Sciatic nerve (tissue), 2 donors: ENCODE results near the gene B4GALT5. TPM values are rescaled to one million over a fixed set of nuclear protein-coding genes. Genes with fewer than 3 reads are reported as not detected.
A peak's percentile ranks its signal among the peaks of the same experiment; 100 is the strongest.

Experiments
- ATAC-seq: fragments of 200-7000 bp; cut with Tn5 transposase; one replicate; pipeline ENCODE4 v1.9.1; 2020; ENCODE audit warnings: mild to moderate bottlenecking, moderate library complexity
- DNase-seq: peaks from one replicate; pipeline ENCODE4 v3.0.0-alpha.2; 2020; ENCODE audit warnings: low spot score
- intact Hi-C: fragments of 100-400 bp; cut with DNase I; formaldehyde crosslinking; loops from one replicate; pipeline ENCODE4 v1.14.2; 2022
- total RNA-seq: library from RNA; stranded (reverse); fragmentation: NEBNext Ultra II Directional; extraction: Animal tissue kit (Norgen Biotek cat#: 25700); gene quantifications from one replicate; pipeline ENCODE4 v1.2.1, GENCODE V29; 2021
- donor health status: DM: no; HTN: no; CAD: no.
- donor health status: DM: no; HTN: no; CAD: no.

B4GALT5 gene
- total RNA-seq, 1 donor from 2014 or later: 36.0 TPM

- DNase-seq (no peak), ATAC-seq (no peak)
- intact Hi-C loops: no loop called here
These were observed 112.3 kb downstream of the B4GALT5 start for GRCh38 chr20:49601153-49601924.

DNA sequence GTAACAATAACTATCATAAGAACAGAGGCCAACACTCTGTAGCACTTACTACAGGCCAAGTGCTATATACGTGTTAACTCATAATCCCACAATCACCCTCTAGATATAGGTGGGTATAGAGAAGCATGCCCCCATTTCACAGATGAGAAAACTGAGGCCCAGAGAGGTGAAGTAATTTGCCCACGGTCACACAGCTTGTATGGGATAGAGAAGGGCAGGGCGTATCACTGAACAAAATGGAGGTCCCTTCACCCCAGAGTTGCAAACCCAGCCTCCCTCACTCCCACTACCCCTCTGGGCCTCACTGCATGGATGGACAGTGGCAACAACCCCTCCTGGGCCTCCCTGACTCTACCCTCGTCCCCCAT is 113.9 kb downstream of the B4GALT5 start:
- intact Hi-C loops: no loop called here
- DNase-seq: no peak
- no peak for ATAC-seq

DNA sequence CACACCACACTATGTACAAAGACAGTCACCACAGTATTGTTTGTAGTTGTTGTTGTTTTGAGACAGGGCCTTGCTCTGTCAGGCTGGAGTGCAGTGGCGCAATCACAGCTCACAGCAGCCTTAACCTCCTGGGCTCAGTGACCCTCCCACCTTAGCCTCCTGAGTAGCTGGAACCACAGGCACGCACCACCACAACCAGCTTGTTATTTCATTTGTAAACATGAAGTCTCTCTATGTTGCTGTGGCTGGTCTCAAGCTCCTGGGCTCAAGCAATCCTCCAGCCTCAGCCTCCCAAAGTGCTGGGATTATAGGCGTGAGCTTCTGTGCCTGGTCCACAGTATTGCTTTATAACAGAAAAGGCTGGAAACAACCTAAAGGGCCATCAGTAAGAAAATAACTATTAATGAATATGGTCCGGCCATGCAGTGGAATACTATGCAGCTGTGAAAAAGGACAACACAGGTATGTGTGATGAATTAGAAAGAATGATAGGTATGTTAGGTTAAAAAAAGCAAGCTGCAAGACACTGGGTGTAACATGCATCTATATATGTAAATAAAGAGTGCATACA is 115.8 kb downstream of the B4GALT5 start:
- DNase-seq (no peak), ATAC-seq (no peak)
- intact Hi-C loops: no loop called here

GRCh38 chr20:49595811-49596561 is 117.7 kb downstream of the B4GALT5 start:
- ATAC-seq (peak; percentile 65), DNase-seq (no peak)

DNA sequence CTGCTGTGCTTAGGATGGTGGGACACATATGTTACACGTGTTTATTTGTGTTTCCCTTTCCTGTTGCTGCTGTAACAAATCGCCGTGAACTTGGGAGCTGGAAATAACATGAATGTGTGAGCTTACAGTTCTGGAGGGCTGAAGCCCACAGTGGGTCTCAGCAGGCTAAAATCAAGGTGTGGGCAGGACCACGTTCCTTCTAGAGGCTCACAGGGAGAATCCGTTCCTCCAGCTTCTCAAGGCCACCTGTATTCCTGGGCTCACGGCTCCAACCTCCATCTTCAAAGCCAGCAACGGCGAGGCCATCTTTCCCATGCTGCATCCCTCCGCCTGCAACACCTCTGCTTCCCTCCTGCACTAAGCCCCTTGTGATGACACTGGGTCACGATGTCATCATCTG is 118.3 kb downstream of the B4GALT5 start:
- DNase-seq (no peak), ATAC-seq (no peak)
- intact Hi-C loops: no loop called here

More at GRCh38 chr20:49595811-49596561, 117.7 kb downstream of the B4GALT5 start:
- intact Hi-C loops: no loop called here

- ATAC-seq (no peak), DNase-seq (no peak)
- intact Hi-C loops: no loop called here
These were observed 118.8 kb downstream of the B4GALT5 start for GRCh38 chr20:49594931-49595315.

GRCh38 chr20:49594143-49594930 is 119.3 kb downstream of the B4GALT5 start:
- intact Hi-C loops: no loop called here
- DNase-seq (no peak), ATAC-seq (peak; percentile 91)

- intact Hi-C loops: no loop called here
- ATAC-seq: peak; percentile 3
- DNase-seq: no peak
These were observed 120.1 kb downstream of the B4GALT5 start for GRCh38 chr20:49593466-49594142.

DNA sequence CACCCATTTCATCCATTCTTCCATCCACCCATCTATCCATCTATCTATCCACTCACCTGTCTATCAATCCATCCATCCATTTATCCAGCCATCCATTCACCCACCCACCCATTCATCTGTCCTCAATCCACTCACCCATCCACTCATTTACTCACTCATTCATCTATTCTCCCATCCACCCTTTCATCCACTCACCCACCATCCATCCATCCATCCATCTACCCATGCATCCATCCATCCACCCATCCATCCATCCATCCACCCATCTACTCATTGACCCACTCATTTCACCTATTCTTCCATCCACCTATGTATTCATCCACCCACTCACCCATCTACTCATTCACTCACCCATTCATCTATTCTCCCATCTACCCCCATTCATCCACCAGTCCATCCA is 121.6 kb downstream of the B4GALT5 start:
- intact Hi-C loops: no loop called here
- ATAC-seq (no peak), DNase-seq (no peak)

GRCh38 chr20:49591217-49591865 is 122.3 kb downstream of the B4GALT5 start:
- ATAC-seq (no peak), DNase-seq (no peak)
- intact Hi-C loops: no loop called here

DNA sequence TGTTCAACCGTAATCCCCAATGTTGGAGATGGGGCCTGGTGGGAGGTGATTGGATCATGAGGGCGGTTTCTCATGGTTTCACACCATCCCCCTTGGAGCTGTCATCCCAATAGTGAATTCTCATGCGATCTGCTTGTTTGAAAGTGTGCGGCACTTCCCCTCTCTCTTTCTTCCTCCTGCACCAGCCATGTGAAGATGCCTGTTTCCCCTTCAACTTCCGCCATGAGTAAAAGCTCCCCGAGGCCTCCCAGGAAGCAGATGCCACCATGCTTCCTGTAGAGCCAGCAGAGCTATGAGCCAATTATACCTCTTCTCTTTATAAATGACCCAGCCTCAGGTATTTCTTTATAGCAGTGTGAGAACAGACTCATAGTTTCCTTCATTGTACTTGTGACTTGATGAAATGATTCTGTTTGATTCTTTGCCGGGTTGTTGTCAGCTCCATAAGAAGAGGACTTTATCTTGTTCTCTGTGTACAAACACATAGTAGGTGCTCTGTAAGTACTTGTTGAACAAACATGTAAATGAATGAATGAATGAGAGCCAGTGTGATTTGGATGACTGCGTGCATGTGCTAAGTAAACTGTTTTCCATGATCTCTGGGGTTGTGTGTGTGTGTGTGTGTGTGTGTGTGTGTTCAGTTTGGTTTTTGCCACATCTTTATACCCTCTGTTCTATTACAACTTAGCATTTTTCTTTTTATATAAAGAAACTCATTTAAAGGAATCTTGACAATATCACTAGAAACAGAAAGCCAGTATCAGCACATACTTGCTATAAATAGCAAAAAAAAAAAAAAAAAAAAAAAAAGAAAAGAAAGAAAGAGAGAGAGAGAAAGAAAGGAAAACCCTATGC is 123.3 kb downstream of the B4GALT5 start:
- ATAC-seq (no peak), DNase-seq (no peak)
- intact Hi-C loops: no loop called here

DNA sequence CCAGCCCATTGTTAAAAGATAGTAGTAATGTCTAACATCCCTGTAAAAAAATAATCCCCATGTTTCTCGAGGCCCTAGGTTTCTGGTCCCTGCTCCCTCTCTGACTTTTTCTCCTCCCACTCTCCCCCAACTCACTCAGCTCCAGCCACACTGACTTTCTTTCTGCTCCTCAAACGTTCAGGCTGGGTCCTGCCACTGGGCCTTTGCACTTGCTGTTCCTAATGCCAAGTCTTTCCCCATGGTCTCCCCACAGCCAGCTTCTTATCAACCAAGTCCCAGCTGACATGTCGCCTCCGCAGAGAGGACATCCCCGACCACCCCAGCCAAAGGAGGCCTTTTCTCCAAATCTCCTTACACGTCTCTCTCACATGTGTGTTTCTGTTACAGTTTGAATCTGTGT is 123.9 kb downstream of the B4GALT5 start:
- ATAC-seq: no peak

DNA sequence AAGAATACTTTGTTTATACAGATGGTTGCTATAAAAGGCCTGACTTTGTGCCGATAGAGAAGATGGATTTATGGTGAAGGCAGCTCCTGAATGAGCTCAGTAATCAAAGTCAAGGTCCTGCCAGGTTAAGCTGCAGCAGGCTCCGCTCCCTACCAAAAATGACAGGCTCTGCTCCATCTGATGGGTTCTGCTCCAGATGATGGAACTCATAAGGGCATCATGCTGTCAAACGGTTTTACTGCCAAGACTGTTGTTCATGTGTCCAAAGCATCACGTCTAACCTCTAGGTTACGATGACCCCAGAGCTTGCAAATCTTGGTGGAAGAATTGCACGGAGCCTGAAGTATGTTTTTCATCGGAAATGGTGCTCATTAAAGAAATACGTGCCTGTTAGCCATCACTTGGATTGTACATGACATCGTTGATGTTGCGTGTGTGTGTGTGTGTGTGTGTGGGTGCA is 126.5 kb downstream of the B4GALT5 start:
- intact Hi-C loops: no loop called here
- peak; percentile 29 for ATAC-seq
- DNase-seq: no peak

More for the DNA sequence above, 123.9 kb downstream of the B4GALT5 start:
- intact Hi-C loops: no loop called here
- no peak for DNase-seq

GRCh38 chr20:49585585-49586245 is 128.0 kb downstream of the B4GALT5 start:
- DNase-seq (no peak), ATAC-seq (no peak)
- intact Hi-C loops: no loop called here

DNA sequence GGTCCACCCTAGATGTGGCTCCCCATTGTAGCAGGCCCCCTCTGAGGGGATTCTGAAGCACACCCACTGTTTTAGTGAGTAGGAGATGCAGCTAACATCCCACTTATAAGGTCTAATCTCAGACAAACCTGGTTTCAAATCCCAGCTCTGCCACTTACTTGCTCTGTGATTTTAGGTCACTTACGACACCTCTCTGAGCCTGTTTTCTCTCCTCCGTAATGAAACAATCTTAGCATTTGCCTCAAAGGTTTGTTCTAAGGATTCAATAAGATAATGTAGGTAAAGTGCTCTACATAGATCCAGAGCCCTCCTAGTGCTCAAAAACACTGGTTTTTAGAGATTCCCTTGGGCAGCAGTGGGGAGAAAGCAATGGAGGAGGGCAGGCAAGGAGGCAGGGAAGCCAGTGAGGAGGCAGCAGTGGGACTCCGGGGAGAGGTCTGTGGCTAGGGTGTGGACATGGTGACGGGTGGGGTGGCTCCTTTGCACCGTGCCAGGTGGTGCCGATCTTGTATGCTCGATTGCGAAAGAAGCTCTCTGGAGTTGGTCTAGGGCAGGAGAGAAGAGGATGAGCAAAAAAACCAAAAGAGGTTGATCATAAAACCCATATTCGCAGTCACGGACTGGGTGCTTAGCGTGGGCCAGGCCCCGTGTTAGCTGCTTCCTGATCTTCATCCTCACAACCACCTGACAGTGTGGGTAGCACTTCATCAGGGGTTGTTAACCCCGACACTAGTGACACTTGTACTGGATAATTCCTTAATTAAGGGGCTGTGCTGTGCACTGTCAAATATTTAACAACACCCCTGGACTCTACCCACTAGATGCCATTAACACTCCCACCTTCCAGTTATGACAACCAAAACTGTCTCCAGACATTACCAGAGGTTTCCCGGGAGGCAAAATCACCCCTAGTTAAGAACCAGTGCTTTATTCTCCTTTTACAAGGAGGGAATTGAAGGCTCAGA is 129.0 kb downstream of the B4GALT5 start:
- peak; percentile 57 for ATAC-seq
- DNase-seq: no peak
- intact Hi-C loops: no loop called here
